Measurements from ENCODE around the gene HOOK2.

DNA sequence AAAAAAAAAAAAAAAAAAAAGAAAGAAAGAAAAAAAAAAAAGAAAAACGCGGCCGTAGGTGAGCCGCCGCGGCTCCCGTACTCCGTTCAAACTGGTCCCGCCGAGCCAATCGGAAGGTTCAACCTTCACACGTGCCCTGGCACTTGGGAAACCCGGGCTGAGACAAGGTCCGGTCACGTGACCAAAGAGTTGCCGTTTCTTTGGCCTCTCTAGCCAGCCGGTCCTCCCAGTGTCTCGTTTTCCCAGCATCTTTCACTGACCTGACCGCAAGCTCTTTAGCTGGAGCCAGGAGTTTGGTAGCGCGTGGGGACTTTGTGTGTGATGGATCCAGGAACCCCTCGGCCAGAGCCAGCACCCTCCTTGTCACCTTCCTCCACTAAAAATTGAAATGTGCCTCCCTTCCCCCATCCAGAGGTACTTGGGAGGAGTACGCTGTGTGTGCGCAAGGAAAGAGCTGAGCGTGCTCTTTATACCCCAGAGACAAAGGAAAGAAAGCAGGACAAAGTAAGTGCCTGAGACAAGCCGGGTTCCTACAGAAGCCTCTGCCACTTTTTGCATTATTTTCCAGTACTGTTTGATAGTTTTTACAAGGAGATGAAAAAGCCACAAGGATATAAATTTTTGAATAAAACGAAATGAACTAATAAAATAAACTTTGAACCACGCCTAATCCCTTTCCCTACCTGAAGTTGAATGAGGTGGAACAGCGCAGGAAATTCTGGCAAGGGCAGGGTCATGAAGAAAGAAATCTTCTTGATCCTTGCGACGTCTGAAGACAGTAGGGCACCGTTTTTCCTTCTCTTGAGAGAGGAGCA lies 52.6 kb downstream of the HOOK2 start:
- TF ChIP-seq, protein P1, sequence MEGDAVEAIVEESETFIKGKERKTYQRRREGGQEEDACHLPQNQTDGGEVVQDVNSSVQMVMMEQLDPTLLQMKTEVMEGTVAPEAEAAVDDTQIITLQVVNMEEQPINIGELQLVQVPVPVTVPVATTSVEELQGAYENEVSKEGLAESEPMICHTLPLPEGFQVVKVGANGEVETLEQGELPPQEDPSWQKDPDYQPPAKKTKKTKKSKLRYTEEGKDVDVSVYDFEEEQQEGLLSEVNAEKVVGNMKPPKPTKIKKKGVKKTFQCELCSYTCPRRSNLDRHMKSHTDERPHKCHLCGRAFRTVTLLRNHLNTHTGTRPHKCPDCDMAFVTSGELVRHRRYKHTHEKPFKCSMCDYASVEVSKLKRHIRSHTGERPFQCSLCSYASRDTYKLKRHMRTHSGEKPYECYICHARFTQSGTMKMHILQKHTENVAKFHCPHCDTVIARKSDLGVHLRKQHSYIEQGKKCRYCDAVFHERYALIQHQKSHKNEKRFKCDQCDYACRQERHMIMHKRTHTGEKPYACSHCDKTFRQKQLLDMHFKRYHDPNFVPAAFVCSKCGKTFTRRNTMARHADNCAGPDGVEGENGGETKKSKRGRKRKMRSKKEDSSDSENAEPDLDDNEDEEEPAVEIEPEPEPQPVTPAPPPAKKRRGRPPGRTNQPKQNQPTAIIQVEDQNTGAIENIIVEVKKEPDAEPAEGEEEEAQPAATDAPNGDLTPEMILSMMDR (tag by site-specific recombination; IDR thresholded peaks at IDR 0.05) = no peak
- TF ChIP-seq TCF7L2 (IDR thresholded peaks at IDR 0.05; ENCODE audit: borderline replicate concordance, low read depth, low read length) (no peak), IKZF3 (tag by site-specific recombination; IDR thresholded peaks at IDR 0.05) (no peak; the same call in 1 of the 2 replicates), ZBTB17 (tag by site-specific recombination; IDR thresholded peaks at IDR 0.05) (peak; percentile 56), ZNF549 (tag by site-specific recombination; IDR thresholded peaks at IDR 0.05) (no peak), ZNF335 (tag by site-specific recombination; conservative IDR thresholded peaks at IDR 0.05) (peak; percentile 59), ZNF555 (tag by site-specific recombination; conservative IDR thresholded peaks at IDR 0.05) (no peak), ZNF132 (tag by site-specific recombination; IDR thresholded peaks at IDR 0.05; ENCODE audit: borderline replicate concordance) (no peak), KLF1 (tag by site-specific recombination; IDR thresholded peaks at IDR 0.05) (peak; percentile 15; the same call in 1 of the 2 replicates), KLF9 (tag by site-specific recombination; IDR thresholded peaks at IDR 0.05; ENCODE audit: low read depth) (0 out of 2 replicates have a peak, but pooled peaks have one; percentile 17), ZNF184 (tag by site-specific recombination; IDR thresholded peaks at IDR 0.05) (no peak)
- TF ChIP-seq, protein P2, sequence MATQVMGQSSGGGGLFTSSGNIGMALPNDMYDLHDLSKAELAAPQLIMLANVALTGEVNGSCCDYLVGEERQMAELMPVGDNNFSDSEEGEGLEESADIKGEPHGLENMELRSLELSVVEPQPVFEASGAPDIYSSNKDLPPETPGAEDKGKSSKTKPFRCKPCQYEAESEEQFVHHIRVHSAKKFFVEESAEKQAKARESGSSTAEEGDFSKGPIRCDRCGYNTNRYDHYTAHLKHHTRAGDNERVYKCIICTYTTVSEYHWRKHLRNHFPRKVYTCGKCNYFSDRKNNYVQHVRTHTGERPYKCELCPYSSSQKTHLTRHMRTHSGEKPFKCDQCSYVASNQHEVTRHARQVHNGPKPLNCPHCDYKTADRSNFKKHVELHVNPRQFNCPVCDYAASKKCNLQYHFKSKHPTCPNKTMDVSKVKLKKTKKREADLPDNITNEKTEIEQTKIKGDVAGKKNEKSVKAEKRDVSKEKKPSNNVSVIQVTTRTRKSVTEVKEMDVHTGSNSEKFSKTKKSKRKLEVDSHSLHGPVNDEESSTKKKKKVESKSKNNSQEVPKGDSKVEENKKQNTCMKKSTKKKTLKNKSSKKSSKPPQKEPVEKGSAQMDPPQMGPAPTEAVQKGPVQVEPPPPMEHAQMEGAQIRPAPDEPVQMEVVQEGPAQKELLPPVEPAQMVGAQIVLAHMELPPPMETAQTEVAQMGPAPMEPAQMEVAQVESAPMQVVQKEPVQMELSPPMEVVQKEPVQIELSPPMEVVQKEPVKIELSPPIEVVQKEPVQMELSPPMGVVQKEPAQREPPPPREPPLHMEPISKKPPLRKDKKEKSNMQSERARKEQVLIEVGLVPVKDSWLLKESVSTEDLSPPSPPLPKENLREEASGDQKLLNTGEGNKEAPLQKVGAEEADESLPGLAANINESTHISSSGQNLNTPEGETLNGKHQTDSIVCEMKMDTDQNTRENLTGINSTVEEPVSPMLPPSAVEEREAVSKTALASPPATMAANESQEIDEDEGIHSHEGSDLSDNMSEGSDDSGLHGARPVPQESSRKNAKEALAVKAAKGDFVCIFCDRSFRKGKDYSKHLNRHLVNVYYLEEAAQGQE (tag by site-specific recombination; IDR thresholded peaks at IDR 0.05) = no peak
- TF ChIP-seq, protein P3, sequence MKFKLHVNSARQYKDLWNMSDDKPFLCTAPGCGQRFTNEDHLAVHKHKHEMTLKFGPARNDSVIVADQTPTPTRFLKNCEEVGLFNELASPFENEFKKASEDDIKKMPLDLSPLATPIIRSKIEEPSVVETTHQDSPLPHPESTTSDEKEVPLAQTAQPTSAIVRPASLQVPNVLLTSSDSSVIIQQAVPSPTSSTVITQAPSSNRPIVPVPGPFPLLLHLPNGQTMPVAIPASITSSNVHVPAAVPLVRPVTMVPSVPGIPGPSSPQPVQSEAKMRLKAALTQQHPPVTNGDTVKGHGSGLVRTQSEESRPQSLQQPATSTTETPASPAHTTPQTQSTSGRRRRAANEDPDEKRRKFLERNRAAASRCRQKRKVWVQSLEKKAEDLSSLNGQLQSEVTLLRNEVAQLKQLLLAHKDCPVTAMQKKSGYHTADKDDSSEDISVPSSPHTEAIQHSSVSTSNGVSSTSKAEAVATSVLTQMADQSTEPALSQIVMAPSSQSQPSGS (tag by site-specific recombination; IDR thresholded peaks at IDR 0.05; ENCODE audit: low read depth) = peak; percentile 30; the same call in 1 of the 2 replicates
- TF ChIP-seq, protein P4, sequence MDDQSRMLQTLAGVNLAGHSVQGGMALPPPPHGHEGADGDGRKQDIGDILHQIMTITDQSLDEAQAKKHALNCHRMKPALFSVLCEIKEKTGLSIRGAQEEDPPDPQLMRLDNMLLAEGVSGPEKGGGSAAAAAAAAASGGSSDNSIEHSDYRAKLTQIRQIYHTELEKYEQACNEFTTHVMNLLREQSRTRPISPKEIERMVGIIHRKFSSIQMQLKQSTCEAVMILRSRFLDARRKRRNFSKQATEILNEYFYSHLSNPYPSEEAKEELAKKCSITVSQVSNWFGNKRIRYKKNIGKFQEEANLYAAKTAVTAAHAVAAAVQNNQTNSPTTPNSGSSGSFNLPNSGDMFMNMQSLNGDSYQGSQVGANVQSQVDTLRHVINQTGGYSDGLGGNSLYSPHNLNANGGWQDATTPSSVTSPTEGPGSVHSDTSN (CRISPR knock-in tag; IDR thresholded peaks at IDR 0.05) = no peak

All from HEK293 (cell line).